ENCODE measurements around the gene MS4A3. TPM values are rescaled to one million over a fixed set of nuclear protein-coding genes. Genes with fewer than 3 reads are reported as not detected.
"Not testable (repeated sequence)": the region's sequence is repeated elsewhere in the genome, so short reads cannot be mapped to it uniquely, and the experiment has no call there.

The MS4A3 gene
- total RNA-seq, 1 experiment from 2014 or later, result not detected

- no peak overlapping the region for H2AK5ac ChIP-seq (ENCODE audit: insufficient read length, low read length)
- no peak overlapping the region for H3K9ac ChIP-seq (ENCODE audit: extremely low read depth, insufficient read length, low read length)
- Mint-ChIP-seq H3K27me3 (ENCODE audit: low read depth) (no peaks in the 10 kb centered on the region), H3K36me3 (ENCODE audit: insufficient read depth in 1 of 3, low read depth in 3 of 3) (peaks cover 0 to 5% (median 0%) of the 10 kb centered on the region in 3 experiments; a peak in 2 of 7 replicates), H3K27ac (no peak overlapping the region; a peak in 1 of 7 replicates), H3K4me3 (no peak overlapping the region), H3K4me1 (peaks cover 11 to 18% of the 10 kb centered on the region in 2 experiments), H3K9me3 (peaks cover 3 to 4% of the 10 kb centered on the region in 2 experiments; a peak in 2 of 5 replicates)
- no peak overlapping the region for H4K8ac ChIP-seq (replicated peaks; ENCODE audit: insufficient read length, low read depth, low read length)
- H2BK20ac ChIP-seq (ENCODE audit: low read depth, low read length, poor library complexity, severe bottlenecking), result no peak overlapping the region
- no peak overlapping the region for H2BK120ac ChIP-seq (ENCODE audit: low read depth, low read length, poor library complexity, severe bottlenecking)
- peaks cover 3% of the 10 kb centered on the region; the same call in 1 of the 2 replicates for H3K4me1 ChIP-seq (ENCODE audit: insufficient read depth, low read length)
- no peak overlapping the region for H3K27ac ChIP-seq (ENCODE audit: insufficient read length, low read depth, low read length)
- H2BK5ac ChIP-seq (ENCODE audit: insufficient read length, low read length), result no peak overlapping the region
- TF ChIP-seq CTCF (conservative IDR thresholded peaks at IDR 0.05), result no peak
- no peak for DNase-seq
- no peaks in the 10 kb centered on the region for H3K23me2 ChIP-seq (ENCODE audit: insufficient read length, low read depth, low read length, poor library complexity, severe bottlenecking)
- no peak overlapping the region for H3K18ac ChIP-seq (ENCODE audit: insufficient read length, low read depth, low read length)
- H3K56ac ChIP-seq (ENCODE audit: insufficient read length, low read depth, low read length), result no peak overlapping the region
- no peak overlapping the region for H4K5ac ChIP-seq (ENCODE audit: insufficient read length, low read depth, low read length)
- no peak overlapping the region for H3K4me2 ChIP-seq (ENCODE audit: insufficient read depth, insufficient read length, low read length)
- H3K4ac ChIP-seq (ENCODE audit: low read depth, low read length), result no peak overlapping the region
- no peak overlapping the region for H2BK12ac ChIP-seq (ENCODE audit: insufficient read length, low read depth, low read length)
- H2AFZ ChIP-seq (ENCODE audit: low read length), result no peak overlapping the region
- no peaks in the 10 kb centered on the region for H3K79me2 ChIP-seq (ENCODE audit: insufficient read depth, low read length)
- no CpG with 5 or more reads among the region's 8 CpGs for WGBS (ENCODE audit: extremely low coverage, insufficient read length, low lambda C conversion rate)
- no peaks in the 10 kb centered on the region for H3K27me3 ChIP-seq (ENCODE audit: insufficient read depth, low read length)
- H3K23ac ChIP-seq (ENCODE audit: insufficient read length, low read depth, low read length), result no peak overlapping the region
- no peaks in the 10 kb centered on the region for H4K20me1 ChIP-seq (ENCODE audit: control insufficient read depth, insufficient read depth, insufficient read length)
- no peak overlapping the region for H3K14ac ChIP-seq (ENCODE audit: insufficient read depth, low read length)
- no peak overlapping the region for H4K91ac ChIP-seq (ENCODE audit: insufficient read length, low read depth, low read length)
- H3K79me1 ChIP-seq (ENCODE audit: insufficient read depth, low read depth, low read length, poor library complexity, severe bottlenecking), result no peaks in the 10 kb centered on the region
- no peaks in the 10 kb centered on the region for H3K9me3 ChIP-seq (ENCODE audit: control insufficient read depth, low read depth, low read length)
- H2BK15ac ChIP-seq (ENCODE audit: low read depth, low read length), result no peak overlapping the region
- no peak overlapping the region for H3T11ph ChIP-seq (ENCODE audit: low read length)
Measured at GRCh38 chr11:60018058-60018457, 38.4 kb upstream of the MS4A3 start.

GRCh38 chr11:60020376-60020775, 36.1 kb upstream of the MS4A3 start:
- not testable (repeated sequence) for H3T11ph ChIP-seq (ENCODE audit: low read length); H4K20me1 ChIP-seq (ENCODE audit: control insufficient read depth, insufficient read depth, insufficient read length); H2AK5ac ChIP-seq (ENCODE audit: insufficient read length, low read length); H2BK15ac ChIP-seq (ENCODE audit: low read depth, low read length); H3K27ac Mint-ChIP-seq; H3K9me3 ChIP-seq (ENCODE audit: control insufficient read depth, low read depth, low read length); H3K36me3 Mint-ChIP-seq (ENCODE audit: insufficient read depth in 1 of 3, low read depth in 3 of 3); H3K4me1 ChIP-seq (ENCODE audit: insufficient read depth, low read length); H2BK120ac ChIP-seq (ENCODE audit: low read depth, low read length, poor library complexity, severe bottlenecking); H3K79me2 ChIP-seq (ENCODE audit: insufficient read depth, low read length); H3K4me3 Mint-ChIP-seq; H3K23me2 ChIP-seq (ENCODE audit: insufficient read length, low read depth, low read length, poor library complexity, severe bottlenecking); H3K4ac ChIP-seq (ENCODE audit: low read depth, low read length); H4K91ac ChIP-seq (ENCODE audit: insufficient read length, low read depth, low read length); H3K27me3 ChIP-seq (ENCODE audit: insufficient read depth, low read length); H2BK20ac ChIP-seq (ENCODE audit: low read depth, low read length, poor library complexity, severe bottlenecking); H3K14ac ChIP-seq (ENCODE audit: insufficient read depth, low read length); H4K8ac ChIP-seq (replicated peaks; ENCODE audit: insufficient read length, low read depth, low read length); H4K5ac ChIP-seq (ENCODE audit: insufficient read length, low read depth, low read length); H3K56ac ChIP-seq (ENCODE audit: insufficient read length, low read depth, low read length); H2BK12ac ChIP-seq (ENCODE audit: insufficient read length, low read depth, low read length); H3K4me2 ChIP-seq (ENCODE audit: insufficient read depth, insufficient read length, low read length); H3K9me3 Mint-ChIP-seq; H3K27me3 Mint-ChIP-seq (ENCODE audit: low read depth); H2AFZ ChIP-seq (ENCODE audit: low read length); H3K18ac ChIP-seq (ENCODE audit: insufficient read length, low read depth, low read length); H3K27ac ChIP-seq (ENCODE audit: insufficient read length, low read depth, low read length); DNase-seq; H3K9ac ChIP-seq (ENCODE audit: extremely low read depth, insufficient read length, low read length); H2BK5ac ChIP-seq (ENCODE audit: insufficient read length, low read length); H3K23ac ChIP-seq (ENCODE audit: insufficient read length, low read depth, low read length); H3K79me1 ChIP-seq (ENCODE audit: insufficient read depth, low read depth, low read length, poor library complexity, severe bottlenecking)
- H3K4me1 Mint-ChIP-seq, result peaks cover 11 to 18% of the 10 kb centered on the region in 2 experiments
- WGBS (ENCODE audit: extremely low coverage, insufficient read length, low lambda C conversion rate), result no CpG with 5 or more reads among the region's 27 CpGs

All from H9 (cell line).